MM.1S (cell line): ENCODE results near the gene NT5DC2.

Source experiments
- EZH2 ChIP-seq: fragments of 300-600 bp; sonication (generic); optimal IDR thresholded peaks from 2 replicates; pipeline ENCODE3; 2017; ENCODE audit warnings: low read depth, mild to moderate bottlenecking, antibody characterized with exemption, low read length, mixed read lengths
- EZH2phosphoT487 ChIP-seq: fragments of 300-600 bp; sonication (generic); IDR thresholded peaks from 2 replicates; pipeline ENCODE4 v1.6.1; 2018; ENCODE audit warnings: antibody characterized with exemption, low read length
- TF ChIP-seq, protein P1 (sequence below): fragments of 300-600 bp; sonication (generic); IDR thresholded peaks from 2 replicates; pipeline ENCODE4 v1.5.1; 2016; ENCODE audit warnings: antibody characterized with exemption, low read length, mixed read lengths

DNA sequence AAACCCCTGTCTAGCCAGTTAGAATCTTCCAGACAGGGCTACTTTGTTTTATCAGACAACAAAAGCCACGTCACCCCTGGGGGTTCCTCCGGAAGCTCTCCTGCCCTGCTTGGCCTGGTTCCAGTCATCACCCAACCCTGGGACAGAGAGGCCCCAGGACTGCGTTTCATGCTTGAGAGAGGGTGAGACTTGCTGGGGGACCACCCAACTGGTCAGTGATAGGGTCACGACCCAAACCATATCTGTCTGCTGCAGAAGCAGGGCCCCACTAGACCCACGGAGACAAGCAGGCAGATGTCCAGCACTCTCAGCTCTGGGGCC is 1.2 kb downstream of the NT5DC2 start:
- TF ChIP-seq EZH2 (no peak), EZH2phosphoT487 (no peak)
- TF ChIP-seq, protein P1, sequence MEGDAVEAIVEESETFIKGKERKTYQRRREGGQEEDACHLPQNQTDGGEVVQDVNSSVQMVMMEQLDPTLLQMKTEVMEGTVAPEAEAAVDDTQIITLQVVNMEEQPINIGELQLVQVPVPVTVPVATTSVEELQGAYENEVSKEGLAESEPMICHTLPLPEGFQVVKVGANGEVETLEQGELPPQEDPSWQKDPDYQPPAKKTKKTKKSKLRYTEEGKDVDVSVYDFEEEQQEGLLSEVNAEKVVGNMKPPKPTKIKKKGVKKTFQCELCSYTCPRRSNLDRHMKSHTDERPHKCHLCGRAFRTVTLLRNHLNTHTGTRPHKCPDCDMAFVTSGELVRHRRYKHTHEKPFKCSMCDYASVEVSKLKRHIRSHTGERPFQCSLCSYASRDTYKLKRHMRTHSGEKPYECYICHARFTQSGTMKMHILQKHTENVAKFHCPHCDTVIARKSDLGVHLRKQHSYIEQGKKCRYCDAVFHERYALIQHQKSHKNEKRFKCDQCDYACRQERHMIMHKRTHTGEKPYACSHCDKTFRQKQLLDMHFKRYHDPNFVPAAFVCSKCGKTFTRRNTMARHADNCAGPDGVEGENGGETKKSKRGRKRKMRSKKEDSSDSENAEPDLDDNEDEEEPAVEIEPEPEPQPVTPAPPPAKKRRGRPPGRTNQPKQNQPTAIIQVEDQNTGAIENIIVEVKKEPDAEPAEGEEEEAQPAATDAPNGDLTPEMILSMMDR: no peak
